H9 (cell line): ENCODE measurements around the gene GABBR2. TPM values are rescaled to one million over a fixed set of nuclear protein-coding genes. Genes with fewer than 3 reads are reported as not detected.

Experiments
- DNase-seq: peaks from one replicate; pipeline ENCODE4 v3.0.0-alpha.2; 2017
- H2AFZ ChIP-seq: one replicate; pipeline ENCODE4 v1.6.1; 2013; ENCODE audit warnings: mild to moderate bottlenecking, low read length, control low read depth, moderate library complexity
- H2AK5ac ChIP-seq: 2 replicates; pipeline ENCODE4 v1.6.1; 2013; ENCODE audit warnings: low read length, control low read depth, mixed read lengths; ENCODE audit not compliant: insufficient read length
- H2BK120ac ChIP-seq: one replicate; pipeline ENCODE4 v1.6.1; 2013; ENCODE audit warnings: low read depth, mild to moderate bottlenecking, low read length, control low read depth, inconsistent platforms; ENCODE audit not compliant: poor library complexity, severe bottlenecking
- H2BK12ac ChIP-seq: 2 replicates; pipeline ENCODE4 v1.6.1; 2013; ENCODE audit warnings: low read length, control low read depth, mixed read lengths, low read depth; ENCODE audit not compliant: insufficient read length
- H2BK15ac ChIP-seq: 2 replicates; pipeline ENCODE4 v1.6.1; 2013; ENCODE audit warnings: low read depth, low read length, control low read depth
- H2BK20ac ChIP-seq: one replicate; pipeline ENCODE4 v1.6.1; 2013; ENCODE audit warnings: low read depth, mild to moderate bottlenecking, low read length, control low read depth, inconsistent platforms; ENCODE audit not compliant: poor library complexity, severe bottlenecking
- H2BK5ac ChIP-seq: 2 replicates; pipeline ENCODE4 v1.6.1; 2013; ENCODE audit warnings: low read length, control low read depth, mixed read lengths; ENCODE audit not compliant: insufficient read length
- H3K14ac ChIP-seq: 2 replicates; pipeline ENCODE4 v1.6.1; 2013; ENCODE audit warnings: low read length, control low read depth; ENCODE audit not compliant: insufficient read depth
- H3K18ac ChIP-seq: 2 replicates; pipeline ENCODE4 v1.6.1; 2013; ENCODE audit warnings: low read depth, mild to moderate bottlenecking, mixed read lengths, low read length, control low read depth; ENCODE audit not compliant: insufficient read length
- H3K23ac ChIP-seq: 2 replicates; pipeline ENCODE4 v1.6.1; 2013; ENCODE audit warnings: low read length, control low read depth, mixed read lengths, low read depth; ENCODE audit not compliant: insufficient read length
- H3K23me2 ChIP-seq: 2 replicates; pipeline ENCODE4 v1.6.1; 2013; ENCODE audit warnings: low read depth, mild to moderate bottlenecking, mixed read lengths, low read length, control low read depth; ENCODE audit not compliant: insufficient read length, poor library complexity, severe bottlenecking
- H3K27ac ChIP-seq: 2 replicates; pipeline ENCODE4 v1.5.1; 2013; ENCODE audit warnings: low read length, control low read depth, mixed read lengths, low read depth; ENCODE audit not compliant: insufficient read length
- H3K27me3 ChIP-seq: 2 replicates; pipeline ENCODE4 v1.6.1; 2013; ENCODE audit warnings: low read length, control low read depth, inconsistent platforms; ENCODE audit not compliant: insufficient read depth
- H3K4ac ChIP-seq: 2 replicates; pipeline ENCODE4 v1.6.1; 2013; ENCODE audit warnings: low read depth, mild to moderate bottlenecking, control low read depth, inconsistent platforms, low read length, moderate library complexity
- H3K4me1 ChIP-seq: 2 replicates; pipeline ENCODE4 v1.6.1; 2013; ENCODE audit warnings: low read length, control low read depth, inconsistent platforms; ENCODE audit not compliant: insufficient read depth
- H3K4me2 ChIP-seq: 2 replicates; pipeline ENCODE4 v1.6.1; 2013; ENCODE audit warnings: low read length, control low read depth, mixed read lengths; ENCODE audit not compliant: insufficient read length, insufficient read depth
- H3K56ac ChIP-seq: 2 replicates; pipeline ENCODE4 v1.6.1; 2013; ENCODE audit warnings: low read depth, mild to moderate bottlenecking, mixed read lengths, low read length, control low read depth; ENCODE audit not compliant: insufficient read length
- H3K79me1 ChIP-seq: 2 replicates; pipeline ENCODE4 v1.6.1; 2013; ENCODE audit warnings: low read depth, mild to moderate bottlenecking, moderate library complexity, low read length, control low read depth, inconsistent platforms; ENCODE audit not compliant: insufficient read depth, poor library complexity, severe bottlenecking
- H3K79me2 ChIP-seq: 2 replicates; pipeline ENCODE4 v1.6.1; 2013; ENCODE audit warnings: low read length, control low read depth, inconsistent platforms; ENCODE audit not compliant: insufficient read depth
- H3K9ac ChIP-seq: 2 replicates; pipeline ENCODE4 v1.6.1; 2013; ENCODE audit warnings: low read length, control low read depth, mixed read lengths; ENCODE audit not compliant: insufficient read length; ENCODE audit errors: extremely low read depth
- H3K9me3 ChIP-seq: one replicate; pipeline ENCODE4 v1.6.1; 2013; ENCODE audit warnings: low read depth, low read length, inconsistent platforms; ENCODE audit not compliant: control insufficient read depth
- H3T11ph ChIP-seq: one replicate; pipeline ENCODE4 v1.6.1; 2013; ENCODE audit warnings: mild to moderate bottlenecking, low read length, control low read depth, inconsistent platforms
- H4K20me1 ChIP-seq: one replicate; pipeline ENCODE4 v1.6.1; 2013; ENCODE audit not compliant: control insufficient read depth, insufficient read length, insufficient read depth
- H4K5ac ChIP-seq: 2 replicates; pipeline ENCODE4 v1.6.1; 2013; ENCODE audit warnings: low read depth, mild to moderate bottlenecking, mixed read lengths, low read length, control low read depth; ENCODE audit not compliant: insufficient read length
- H4K8ac ChIP-seq: replicated peaks from 2 replicates; pipeline ENCODE4 v1.6.1; 2013; ENCODE audit warnings: low read length, control low read depth, mixed read lengths, low read depth; ENCODE audit not compliant: insufficient read length
- H4K91ac ChIP-seq: 2 replicates; pipeline ENCODE4 v1.6.1; 2013; ENCODE audit warnings: low read depth, mild to moderate bottlenecking, moderate library complexity, mixed read lengths, low read length, control low read depth; ENCODE audit not compliant: insufficient read length
- H3K27ac Mint-ChIP-seq, 3 experiments: 2 replicates in 2 of 3; 3 replicates in 1 of 3; pipeline ENCODE4 v1.8.0; 2020 to 2021; ENCODE audit warnings: mixed read lengths in 3 of 3, mild to moderate bottlenecking in 1 of 3, moderate library complexity in 1 of 3
- H3K27me3 Mint-ChIP-seq: 2 replicates; pipeline ENCODE4 v1.8.0; 2021; ENCODE audit warnings: low read depth, mild to moderate bottlenecking, moderate library complexity, mixed read lengths
- H3K36me3 Mint-ChIP-seq, 3 experiments: 2 replicates in 2 of 3; 3 replicates in 1 of 3; pipeline ENCODE4 v1.8.0; 2020 to 2021; ENCODE audit warnings: low read depth in 3 of 3, mixed read lengths in 3 of 3; ENCODE audit not compliant: insufficient read depth in 1 of 3
- H3K4me1 Mint-ChIP-seq, 2 experiments: 2 replicates each; pipeline ENCODE4 v1.8.0; 2020; ENCODE audit warnings: mixed read lengths in 2 of 2
- H3K4me3 Mint-ChIP-seq, 2 experiments: 2 replicates in 1 of 2; 3 replicates in 1 of 2; pipeline ENCODE4 v1.8.0; 2020 to 2021; ENCODE audit warnings: mild to moderate bottlenecking in 2 of 2, mixed read lengths in 2 of 2, moderate library complexity in 1 of 2
- H3K9me3 Mint-ChIP-seq, 2 experiments: 2 replicates in 1 of 2; 3 replicates in 1 of 2; pipeline ENCODE4 v1.8.0; 2020; ENCODE audit warnings: mild to moderate bottlenecking in 2 of 2, mixed read lengths in 2 of 2, moderate library complexity in 1 of 2
- CTCF ChIP-seq: fragments of 200-600 bp; sonication (generic); conservative IDR thresholded peaks from 3 replicates; pipeline ENCODE4 v1.8.0; 2021; ENCODE audit warnings: antibody characterized with exemption, mild to moderate bottlenecking
- WGBS: extraction: QIAGEN DNeasy Blood & Tissue Kit; methylation state at CpG from one replicate; pipeline ENCODE4 v1.1.7; 2013; ENCODE audit warnings: missing lambda C conversion rate, low lambda C conversion rate, mixed read lengths; ENCODE audit not compliant: insufficient read length; ENCODE audit errors: extremely low coverage; 5-methylcytosine and 5-hydroxymethylcytosine counted together
- total RNA-seq: library from RNA; stranded (reverse); gene quantifications from 2 replicates; pipeline ENCODE4 v1.2.1, GENCODE V29; 2021

Gene GABBR2
- total RNA-seq, 1 experiment from 2014 or later, result 0.66 TPM

- Histone ChIP-seq H3K79me2 (no peaks in the 10 kb centered on the region), H3K4ac (no peak overlapping the region), H3K27ac (no peak overlapping the region), H3K23me2 (no peaks in the 10 kb centered on the region), H2BK5ac (no peak overlapping the region), H4K91ac (no peak overlapping the region), H3T11ph (no peak overlapping the region), H3K9ac (no peak overlapping the region), H3K79me1 (no peaks in the 10 kb centered on the region), H3K18ac (no peak overlapping the region), H4K5ac (no peak overlapping the region), H3K14ac (no peak overlapping the region), H3K27me3 (no peaks in the 10 kb centered on the region), H2BK15ac (no peak overlapping the region), H2BK20ac (no peak overlapping the region), H3K4me2 (no peak overlapping the region), H3K23ac (no peak overlapping the region), H2BK120ac (no peak overlapping the region), H3K9me3 (no peaks in the 10 kb centered on the region), H2AFZ (no peak overlapping the region), H3K56ac (no peak overlapping the region), H4K8ac (no peak overlapping the region), H3K4me1 (no peaks in the 10 kb centered on the region), H2AK5ac (no peak overlapping the region), H4K20me1 (no peaks in the 10 kb centered on the region), H2BK12ac (no peak overlapping the region)
- no peak for DNase-seq
- Mint-ChIP-seq H3K36me3 (no peaks in the 10 kb centered on the region), H3K27ac (no peak overlapping the region), H3K27me3 (peaks cover 2% of the 10 kb centered on the region; the same call in 1 of the 2 replicates), H3K4me1 (peaks cover 15 to 24% of the 10 kb centered on the region in 2 experiments), H3K4me3 (no peak overlapping the region), H3K9me3 (no peaks in the 10 kb centered on the region)
- TF ChIP-seq CTCF, result peak; percentile 31; the same call in 2 of the 3 replicates
- WGBS, result no CpG with 5 or more reads among the region's 8 CpGs
Observed at GRCh38 chr9:98399950-98400683, 308.6 kb downstream of the GABBR2 start.
